Esophagus squamous epithelium (tissue), 4 donors: Measurements from ENCODE around the gene AHRR.

Experiments
- CTCF ChIP-seq, 6 experiments: fragments of 450-650 bp in 4 of 6; fragments of 200-600 bp in 2 of 6; sonication (generic) in 2 of 6; IDR thresholded peaks; one replicate each; pipeline ENCODE4 v1.5.1; 2016 to 2019; ENCODE audit warnings: antibody characterized with exemption in 6 of 6, mild to moderate bottlenecking in 4 of 6, moderate library complexity in 4 of 6
- POLR2A ChIP-seq, 4 donors: fragments of 450-650 bp; IDR thresholded peaks; one replicate each; pipeline ENCODE4 v1.6.1; 2017; ENCODE audit warnings: antibody characterized with exemption in 4 of 4, mild to moderate bottlenecking in 4 of 4, moderate library complexity in 3 of 4

GRCh38 chr5:485946-486491 lies 164.5 kb downstream of the AHRR start:
- TF ChIP-seq CTCF (IDR thresholded peaks at IDR 0.05) (no peak), POLR2A (IDR thresholded peaks at IDR 0.05) (no peak)
